Prostate gland (tissue), 2 donors: ENCODE results near the gene ZNF124. TPM values are rescaled to one million over a fixed set of nuclear protein-coding genes. Genes with fewer than 3 reads are reported as not detected.
"Not testable (repeated sequence)": the region's sequence is repeated elsewhere in the genome, so short reads cannot be mapped to it uniquely, and the experiment has no call there.

ENCODE experiments used
- DNase-seq: peaks from one replicate; pipeline ENCODE4 v3.0.0-alpha.2; 2019; ENCODE audit warnings: low spot score
- H3K27ac ChIP-seq, 2 donors: fragments of 200-600 bp; sonication (generic); 2 replicates each; pipeline ENCODE4 v1.5.1; 2017 to 2019
- H3K27me3 ChIP-seq: fragments of 200-600 bp; sonication (generic); replicated peaks from 2 replicates; pipeline ENCODE4 v1.5.1; 2019; ENCODE audit not compliant: insufficient read depth
- H3K36me3 ChIP-seq, 2 donors: fragments of 200-600 bp; sonication (generic); 1 replicate in 1 of 2; 2 replicates in 1 of 2; pipeline versions ENCODE4 v1.5.1 to v1.8.1; 2017 to 2019
- H3K4me1 ChIP-seq: fragments of 200-600 bp; sonication (generic); replicated peaks from 2 replicates; pipeline ENCODE4 v1.5.1; 2019
- H3K4me3 ChIP-seq, 2 donors: fragments of 200-600 bp; sonication (generic); 2 replicates each; pipeline ENCODE4 v1.5.1; 2017 to 2019
- H3K9me3 ChIP-seq: fragments of 200-600 bp; sonication (generic); 2 replicates; pipeline ENCODE4 v1.5.1; 2017
- POLR2A ChIP-seq: fragments of 450-650 bp; IDR thresholded peaks from one replicate; pipeline ENCODE4 v1.6.1; 2016; ENCODE audit warnings: antibody characterized with exemption, mild to moderate bottlenecking
- POLR2AphosphoS5 ChIP-seq: sonication (generic); formaldehyde crosslinking; IDR thresholded peaks from one replicate; pipeline ENCODE4 v1.6.1; 2017; ENCODE audit warnings: antibody characterized with exemption
- WGBS: methylation state at CpG from one replicate; pipeline ENCODE4 v1.1.5; 2018; 5-methylcytosine and 5-hydroxymethylcytosine counted together
- intact Hi-C: fragments of 100-400 bp; cut with DNase I; formaldehyde crosslinking; loops from one replicate; pipeline ENCODE4 v1.14.2; 2022
- total RNA-seq, 2 donors: library from RNA; depleted of rRNA; stranded (reverse); fragments of >200 nt; gene quantifications; one replicate each; pipeline ENCODE4 v1.1.0, GENCODE V29; 2016
- TF ChIP-seq, protein P1 (sequence below), 4 experiments: fragments of 200-600 bp in 2 of 4; fragments of 450-650 bp in 2 of 4; sonication (generic) in 2 of 4; IDR thresholded peaks; 1 replicate in 3 of 4; 2 replicates in 1 of 4; pipeline ENCODE4 v1.5.1; 2016 to 2019; ENCODE audit warnings: antibody characterized with exemption in 4 of 4, mild to moderate bottlenecking in 2 of 4, moderate library complexity in 2 of 4

Gene ZNF124
- 10 to 100 TPM; 19.1 to 44.6 TPM for total RNA-seq

DNA sequence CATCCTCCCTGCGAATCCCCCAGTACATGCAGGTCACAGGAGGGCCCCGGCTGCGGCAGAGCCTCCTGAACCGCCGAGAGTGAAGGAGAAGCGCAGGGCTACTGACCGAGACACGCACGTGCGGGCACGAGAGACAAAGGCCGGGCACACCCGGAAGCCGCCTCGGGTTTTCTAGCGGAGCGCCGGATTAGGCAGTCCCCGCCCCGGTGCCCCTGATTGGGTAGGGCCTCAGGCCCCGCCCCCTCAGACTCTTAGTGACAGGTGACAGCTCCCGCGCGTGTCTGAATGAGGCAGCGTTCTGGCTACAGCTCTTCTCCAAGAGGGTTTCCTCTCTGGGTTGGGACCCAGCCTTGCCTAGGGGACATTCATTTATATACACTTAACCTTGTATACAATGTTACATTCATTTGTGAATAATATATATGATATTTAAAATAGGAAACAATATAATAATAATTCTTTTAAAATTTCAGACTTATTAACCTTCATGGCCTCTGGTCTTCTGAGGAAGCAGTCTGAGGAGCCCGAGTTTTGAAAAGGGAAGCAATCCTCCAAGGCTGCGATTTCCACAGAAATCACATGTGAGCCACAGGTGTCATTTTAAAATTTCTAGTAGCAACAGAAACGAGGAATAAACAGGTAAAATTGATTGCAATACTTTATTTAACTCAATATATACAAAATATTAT is at the start of gene ZNF124:
Gene ZNF124, minus strand, starts transcription at position 146 of the 689 bp plus-strand sequence. Its CDS starts 143 bp downstream, at position 3.
- H3K4me3 ChIP-seq, H3K27me3 ChIP-seq, intact Hi-C loops, DNase-seq, H3K27ac ChIP-seq, H3K9me3 ChIP-seq, H3K4me1 ChIP-seq, H3K36me3 ChIP-seq: not testable (repeated sequence)
- WGBS: 45% methylated on average over 3 of the region's 28 CpGs

GRCh38 chr1:247220280-247220679 is 48.5 kb upstream of the ZNF124 start:
- 98% methylated on average over 18 of the region's 30 CpGs for WGBS
- DNase-seq, H3K27me3 ChIP-seq, H3K9me3 ChIP-seq, H3K4me1 ChIP-seq, H3K4me3 ChIP-seq, intact Hi-C loops, H3K36me3 ChIP-seq, H3K27ac ChIP-seq: not testable (repeated sequence)

GRCh38 chr1:247218121-247218651 is 46.4 kb upstream of the ZNF124 start:
- TF ChIP-seq, protein P1, sequence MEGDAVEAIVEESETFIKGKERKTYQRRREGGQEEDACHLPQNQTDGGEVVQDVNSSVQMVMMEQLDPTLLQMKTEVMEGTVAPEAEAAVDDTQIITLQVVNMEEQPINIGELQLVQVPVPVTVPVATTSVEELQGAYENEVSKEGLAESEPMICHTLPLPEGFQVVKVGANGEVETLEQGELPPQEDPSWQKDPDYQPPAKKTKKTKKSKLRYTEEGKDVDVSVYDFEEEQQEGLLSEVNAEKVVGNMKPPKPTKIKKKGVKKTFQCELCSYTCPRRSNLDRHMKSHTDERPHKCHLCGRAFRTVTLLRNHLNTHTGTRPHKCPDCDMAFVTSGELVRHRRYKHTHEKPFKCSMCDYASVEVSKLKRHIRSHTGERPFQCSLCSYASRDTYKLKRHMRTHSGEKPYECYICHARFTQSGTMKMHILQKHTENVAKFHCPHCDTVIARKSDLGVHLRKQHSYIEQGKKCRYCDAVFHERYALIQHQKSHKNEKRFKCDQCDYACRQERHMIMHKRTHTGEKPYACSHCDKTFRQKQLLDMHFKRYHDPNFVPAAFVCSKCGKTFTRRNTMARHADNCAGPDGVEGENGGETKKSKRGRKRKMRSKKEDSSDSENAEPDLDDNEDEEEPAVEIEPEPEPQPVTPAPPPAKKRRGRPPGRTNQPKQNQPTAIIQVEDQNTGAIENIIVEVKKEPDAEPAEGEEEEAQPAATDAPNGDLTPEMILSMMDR (IDR thresholded peaks at IDR 0.05): no peak
- TF ChIP-seq POLR2AphosphoS5: no peak
- no peak for TF ChIP-seq POLR2A
- Histone ChIP-seq H3K27me3 (no peaks in the 10 kb centered on the region), H3K4me3 (no peak overlapping the region), H3K36me3 (no peaks in the 10 kb centered on the region), H3K4me1 (no peaks in the 10 kb centered on the region), H3K27ac (no peak overlapping the region), H3K9me3 (no peaks in the 10 kb centered on the region)
- WGBS: 67% methylated on average over 6 of the region's 6 CpGs
- intact Hi-C loops: loop anchor here (10.0 kb wide), 1 partner anchor 113 kb away; the partner anchor contains the start of gene ZNF669
- no peak for DNase-seq

DNA sequence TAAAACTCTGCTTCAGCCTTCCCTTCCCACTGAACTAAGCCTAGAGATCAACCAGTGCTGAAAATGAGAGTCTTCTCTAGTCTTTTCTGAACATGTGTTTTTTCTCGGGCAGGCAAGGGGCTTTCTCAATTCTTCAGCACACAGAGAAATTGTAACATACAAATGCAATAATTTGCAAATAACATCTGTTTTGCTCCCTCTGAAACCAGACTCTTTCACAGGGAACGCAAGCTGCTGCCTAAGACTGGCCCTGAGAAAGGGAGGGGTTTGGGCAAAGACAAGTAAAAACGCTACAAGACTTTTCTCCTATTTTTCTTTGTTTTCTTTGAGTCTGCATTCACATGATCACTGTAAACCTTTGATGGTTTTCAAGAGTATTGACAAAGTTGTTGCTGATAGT is 44.4 kb upstream of the ZNF124 start:
- intact Hi-C loops: loop anchor here (10.0 kb wide), 1 partner anchor 111 kb away; the partner anchor contains the start of gene ZNF669
- TF ChIP-seq, protein P1 (IDR thresholded peaks at IDR 0.05): no peak
- TF ChIP-seq POLR2AphosphoS5 (no peak), POLR2A (no peak)
- Histone ChIP-seq H3K36me3 (no peaks in the 10 kb centered on the region), H3K9me3 (no peaks in the 10 kb centered on the region), H3K27me3 (no peaks in the 10 kb centered on the region), H3K4me3 (no peak overlapping the region), H3K27ac (no peak overlapping the region), H3K4me1 (no peaks in the 10 kb centered on the region)
- no peak for DNase-seq
- WGBS: 31% methylated on average over 3 of the region's 3 CpGs

DNA sequence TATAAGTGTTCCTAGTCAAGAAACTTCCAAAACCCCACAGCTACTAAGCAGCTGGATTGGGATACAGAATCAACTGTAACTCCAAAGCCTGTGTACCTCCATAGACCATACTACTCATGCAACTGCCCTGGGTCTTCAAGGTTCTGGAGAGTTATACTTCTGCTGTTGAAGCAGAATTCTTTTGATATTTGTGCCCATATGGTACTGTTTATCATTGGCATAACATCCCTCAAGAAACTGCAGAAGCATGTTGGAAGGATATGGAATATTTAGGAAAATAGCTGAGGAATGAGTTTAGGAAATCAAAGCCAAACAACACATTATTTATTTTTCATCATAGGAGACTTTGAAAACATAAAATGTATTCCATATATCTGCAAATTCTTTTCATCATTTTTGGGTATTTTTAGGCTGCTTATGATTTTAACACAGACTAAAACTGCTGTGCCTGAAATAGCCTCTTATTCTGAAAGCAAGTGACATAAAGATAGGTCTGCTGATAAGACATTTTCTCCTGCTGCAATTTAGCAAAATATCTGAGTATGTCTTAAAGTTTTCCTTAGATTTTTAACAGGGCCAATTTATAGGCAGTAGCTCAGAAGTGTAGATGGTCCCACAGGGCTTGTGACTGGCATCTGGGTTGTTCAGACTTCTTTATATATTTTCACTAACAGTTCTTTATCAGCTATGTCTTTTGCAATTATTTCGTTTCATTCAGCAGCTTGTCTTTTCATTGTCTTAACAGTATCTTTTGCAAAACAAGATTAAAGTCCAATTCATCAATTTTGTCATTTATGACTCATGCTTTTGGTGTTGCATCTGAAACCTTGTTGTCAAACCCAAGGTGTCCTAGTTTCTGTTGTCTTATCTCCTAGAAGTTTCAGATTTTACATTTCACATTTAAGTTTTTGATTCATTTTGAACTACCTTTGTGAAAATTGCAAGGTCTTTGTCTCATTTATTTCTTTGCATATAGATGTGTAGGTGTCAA is 41.1 kb upstream of the ZNF124 start:
- Histone ChIP-seq H3K27me3 (no peaks in the 10 kb centered on the region), H3K9me3 (no peaks in the 10 kb centered on the region), H3K4me1 (no peaks in the 10 kb centered on the region), H3K27ac (no peak overlapping the region), H3K36me3 (no peaks in the 10 kb centered on the region), H3K4me3 (no peak overlapping the region)
- DNase-seq: no peak
- 33% methylated on average over 1 of the region's 1 CpG for WGBS
- TF ChIP-seq, protein P1 (IDR thresholded peaks at IDR 0.05): no peak
- TF ChIP-seq POLR2AphosphoS5: no peak
- TF ChIP-seq POLR2A: no peak
- intact Hi-C loops: loop anchor here (10.0 kb wide), 1 partner anchor 108 kb away; the partner anchor contains the start of gene ZNF669
